ENCODE measurements around the gene MACROD2.

MACROD2 gene

GRCh38 chr20:14568701-14569100, 573.4 kb downstream of the MACROD2 start:
- in situ Hi-C loops (cut with MboI; ENCODE audit: low sequenced_read_pairs): no loop called here

- in situ Hi-C loops (cut with MboI; ENCODE audit: low sequenced_read_pairs): no loop called here
Observed at GRCh38 chr20:14569641-14570040, 574.3 kb downstream of the MACROD2 start.

GRCh38 chr20:14570811-14571210, 575.5 kb downstream of the MACROD2 start:
- in situ Hi-C loops (cut with MboI; ENCODE audit: low sequenced_read_pairs): no loop called here

GRCh38 chr20:14573676-14574075, 578.4 kb downstream of the MACROD2 start:
- in situ Hi-C loops (cut with MboI; ENCODE audit: low sequenced_read_pairs): no loop called here

- in situ Hi-C loops (cut with MboI; ENCODE audit: low sequenced_read_pairs): no loop called here
Observed at GRCh38 chr20:14576196-14576877, 581.0 kb downstream of the MACROD2 start.

GRCh38 chr20:14580418-14581074, 585.2 kb downstream of the MACROD2 start:
- in situ Hi-C loops (cut with MboI; ENCODE audit: low sequenced_read_pairs): no loop called here

GRCh38 chr20:14581731-14582130, 586.4 kb downstream of the MACROD2 start:
- in situ Hi-C loops (cut with MboI; ENCODE audit: low sequenced_read_pairs): no loop called here

- in situ Hi-C loops (cut with MboI; ENCODE audit: low sequenced_read_pairs): no loop called here
Observed at GRCh38 chr20:14582855-14583254, 587.5 kb downstream of the MACROD2 start.

GRCh38 chr20:14583413-14583812, 588.1 kb downstream of the MACROD2 start:
- in situ Hi-C loops (cut with MboI; ENCODE audit: low sequenced_read_pairs): no loop called here

- in situ Hi-C loops (cut with MboI; ENCODE audit: low sequenced_read_pairs): no loop called here
Observed at GRCh38 chr20:14589383-14589782, 594.1 kb downstream of the MACROD2 start.

GRCh38 chr20:14595051-14595450, 599.7 kb downstream of the MACROD2 start:
- in situ Hi-C loops (cut with MboI; ENCODE audit: low sequenced_read_pairs): no loop called here

- in situ Hi-C loops (cut with MboI; ENCODE audit: low sequenced_read_pairs): no loop called here
Observed at GRCh38 chr20:14597206-14597715, 601.9 kb downstream of the MACROD2 start.

- in situ Hi-C loops (cut with MboI; ENCODE audit: low sequenced_read_pairs): no loop called here
Observed at GRCh38 chr20:14599613-14600012, 604.3 kb downstream of the MACROD2 start.

GRCh38 chr20:14600527-14600926, 605.2 kb downstream of the MACROD2 start:
- in situ Hi-C loops (cut with MboI; ENCODE audit: low sequenced_read_pairs): no loop called here

GRCh38 chr20:14604143-14604542, 608.8 kb downstream of the MACROD2 start:
- in situ Hi-C loops (cut with MboI; ENCODE audit: low sequenced_read_pairs): no loop called here

GRCh38 chr20:14609328-14610221, 614.3 kb downstream of the MACROD2 start:
- in situ Hi-C loops (cut with MboI; ENCODE audit: low sequenced_read_pairs): no loop called here

GRCh38 chr20:14611479-14611878, 616.2 kb downstream of the MACROD2 start:
- in situ Hi-C loops (cut with MboI; ENCODE audit: low sequenced_read_pairs): no loop called here

GRCh38 chr20:14612391-14612790, 617.1 kb downstream of the MACROD2 start:
- in situ Hi-C loops (cut with MboI; ENCODE audit: low sequenced_read_pairs): no loop called here

- in situ Hi-C loops (cut with MboI; ENCODE audit: low sequenced_read_pairs): no loop called here
Observed at GRCh38 chr20:14616003-14616402, 620.7 kb downstream of the MACROD2 start.

GRCh38 chr20:14617123-14617522, 621.8 kb downstream of the MACROD2 start:
- in situ Hi-C loops (cut with MboI; ENCODE audit: low sequenced_read_pairs): no loop called here

GRCh38 chr20:14619411-14619810, 624.1 kb downstream of the MACROD2 start:
- in situ Hi-C loops (cut with MboI; ENCODE audit: low sequenced_read_pairs): no loop called here

Measured in HL-60/S4 (cell line).